ENCODE measurements around the gene NEDD9.
A peak's percentile ranks its signal among the peaks of the same experiment; 100 is the strongest.

The NEDD9 gene, protein sequence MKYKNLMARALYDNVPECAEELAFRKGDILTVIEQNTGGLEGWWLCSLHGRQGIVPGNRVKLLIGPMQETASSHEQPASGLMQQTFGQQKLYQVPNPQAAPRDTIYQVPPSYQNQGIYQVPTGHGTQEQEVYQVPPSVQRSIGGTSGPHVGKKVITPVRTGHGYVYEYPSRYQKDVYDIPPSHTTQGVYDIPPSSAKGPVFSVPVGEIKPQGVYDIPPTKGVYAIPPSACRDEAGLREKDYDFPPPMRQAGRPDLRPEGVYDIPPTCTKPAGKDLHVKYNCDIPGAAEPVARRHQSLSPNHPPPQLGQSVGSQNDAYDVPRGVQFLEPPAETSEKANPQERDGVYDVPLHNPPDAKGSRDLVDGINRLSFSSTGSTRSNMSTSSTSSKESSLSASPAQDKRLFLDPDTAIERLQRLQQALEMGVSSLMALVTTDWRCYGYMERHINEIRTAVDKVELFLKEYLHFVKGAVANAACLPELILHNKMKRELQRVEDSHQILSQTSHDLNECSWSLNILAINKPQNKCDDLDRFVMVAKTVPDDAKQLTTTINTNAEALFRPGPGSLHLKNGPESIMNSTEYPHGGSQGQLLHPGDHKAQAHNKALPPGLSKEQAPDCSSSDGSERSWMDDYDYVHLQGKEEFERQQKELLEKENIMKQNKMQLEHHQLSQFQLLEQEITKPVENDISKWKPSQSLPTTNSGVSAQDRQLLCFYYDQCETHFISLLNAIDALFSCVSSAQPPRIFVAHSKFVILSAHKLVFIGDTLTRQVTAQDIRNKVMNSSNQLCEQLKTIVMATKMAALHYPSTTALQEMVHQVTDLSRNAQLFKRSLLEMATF

DNA sequence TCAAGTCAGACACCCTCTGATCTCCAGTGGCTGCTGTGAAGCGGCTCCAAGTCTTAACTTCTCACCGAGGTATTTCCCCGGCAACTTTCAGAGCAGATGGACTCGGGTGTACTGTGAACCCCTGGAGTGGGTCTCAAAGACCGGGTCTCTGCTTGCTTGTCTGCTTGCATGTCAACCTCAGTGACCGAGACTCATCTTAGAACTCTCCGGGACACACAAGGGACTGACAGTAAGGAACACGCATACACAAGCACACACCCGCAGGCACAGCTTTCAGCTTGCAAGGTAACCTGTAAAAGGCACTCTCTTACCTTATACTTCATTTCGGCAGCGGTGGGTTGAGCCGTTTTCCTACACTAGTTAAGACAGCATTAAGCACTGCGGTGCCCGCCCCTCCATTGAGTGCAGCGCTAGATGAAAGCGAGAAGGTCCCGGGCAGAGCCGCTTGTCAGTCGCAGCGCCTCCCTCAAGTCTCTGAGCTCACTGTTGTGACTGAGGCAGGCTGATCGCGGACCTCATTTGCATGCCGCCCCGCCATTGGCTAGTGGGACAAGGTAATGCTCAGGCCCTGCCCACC, at the start of gene NEDD9:
Gene NEDD9 (minus strand): TSS at position 476 of the 577 bp plus-strand sequence. CDS start 153 bp downstream, at position 323.
- peak; percentile 93 for DNase-seq

DNA sequence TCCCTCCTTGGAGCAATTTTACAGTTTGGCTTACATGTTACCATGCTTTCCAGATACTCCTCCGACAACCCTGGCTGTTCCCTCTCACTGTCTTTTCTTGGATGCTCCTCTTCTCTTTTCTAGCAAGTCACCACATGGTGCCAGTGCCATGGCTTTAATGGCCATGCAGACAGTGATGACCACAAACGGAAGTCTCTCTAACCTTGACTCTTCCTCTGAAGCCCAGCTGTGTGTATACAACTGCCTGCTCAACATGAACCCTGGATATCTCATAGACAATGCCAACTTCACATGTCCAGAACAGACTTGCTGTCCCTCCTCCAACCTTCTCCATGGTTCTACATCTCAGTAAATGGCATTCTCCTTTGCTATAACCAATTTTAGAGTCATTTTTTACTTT, 49.8 kb upstream of the NEDD9 start:
- no peak for DNase-seq

DNA sequence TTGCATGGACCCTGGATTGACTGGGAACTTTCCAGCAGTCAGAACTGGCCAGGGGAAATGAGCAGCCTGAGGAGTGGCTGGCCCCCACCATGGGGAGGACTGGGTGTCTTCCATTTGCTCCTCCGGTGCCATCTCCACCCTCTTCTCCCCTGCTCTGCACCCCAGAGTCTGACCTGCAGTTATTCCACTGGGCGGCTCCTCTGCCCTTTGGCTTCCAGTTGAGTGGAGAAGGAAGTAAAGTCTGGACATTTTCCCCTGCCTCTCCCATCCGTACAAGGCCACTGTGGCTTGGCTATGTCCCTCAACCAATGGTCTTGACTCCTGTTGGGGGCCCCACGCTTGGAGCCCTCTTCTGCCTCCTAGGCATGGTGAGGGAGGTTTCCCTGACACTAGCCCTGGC, 47.9 kb upstream of the NEDD9 start:
- no peak for DNase-seq

DNA sequence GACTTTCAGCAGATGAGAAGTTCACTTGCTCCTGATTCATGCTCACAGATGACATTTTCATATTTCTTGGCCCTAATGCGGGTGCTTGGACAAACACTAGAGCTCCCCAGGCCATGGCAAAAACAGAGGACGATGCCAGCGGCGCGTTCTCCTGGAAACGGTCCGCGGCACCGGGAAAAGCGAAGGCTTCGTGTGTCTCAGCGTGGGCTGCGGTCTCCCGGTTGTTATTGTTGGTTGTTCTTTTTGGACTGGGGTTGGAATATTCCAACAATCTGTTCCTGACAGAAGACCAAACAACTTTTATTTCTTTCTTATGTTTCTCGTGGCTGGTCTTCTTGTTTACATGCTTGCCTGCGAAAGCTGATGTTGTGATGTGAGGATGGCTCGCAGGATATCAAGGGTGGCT, 46.8 kb upstream of the NEDD9 start:
- no peak for DNase-seq

DNA sequence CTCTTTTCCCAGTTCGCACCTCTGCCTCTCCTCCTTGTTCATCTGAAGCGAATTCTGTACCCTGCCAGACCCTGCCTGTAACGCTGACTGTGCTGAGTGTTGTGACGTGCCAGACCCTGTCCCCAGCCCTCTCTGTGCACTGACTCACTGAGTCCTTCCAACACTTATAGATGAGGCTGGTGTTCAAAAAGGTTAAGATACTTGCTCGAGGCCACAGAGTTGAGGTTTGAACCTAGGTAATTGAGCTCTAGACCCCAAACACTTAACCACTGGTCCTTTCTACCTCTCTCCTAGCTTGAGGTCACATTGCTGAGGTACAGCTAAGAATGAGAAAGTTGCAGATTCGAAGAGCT, 45.7 kb upstream of the NEDD9 start:
- DNase-seq, result no peak

DNA sequence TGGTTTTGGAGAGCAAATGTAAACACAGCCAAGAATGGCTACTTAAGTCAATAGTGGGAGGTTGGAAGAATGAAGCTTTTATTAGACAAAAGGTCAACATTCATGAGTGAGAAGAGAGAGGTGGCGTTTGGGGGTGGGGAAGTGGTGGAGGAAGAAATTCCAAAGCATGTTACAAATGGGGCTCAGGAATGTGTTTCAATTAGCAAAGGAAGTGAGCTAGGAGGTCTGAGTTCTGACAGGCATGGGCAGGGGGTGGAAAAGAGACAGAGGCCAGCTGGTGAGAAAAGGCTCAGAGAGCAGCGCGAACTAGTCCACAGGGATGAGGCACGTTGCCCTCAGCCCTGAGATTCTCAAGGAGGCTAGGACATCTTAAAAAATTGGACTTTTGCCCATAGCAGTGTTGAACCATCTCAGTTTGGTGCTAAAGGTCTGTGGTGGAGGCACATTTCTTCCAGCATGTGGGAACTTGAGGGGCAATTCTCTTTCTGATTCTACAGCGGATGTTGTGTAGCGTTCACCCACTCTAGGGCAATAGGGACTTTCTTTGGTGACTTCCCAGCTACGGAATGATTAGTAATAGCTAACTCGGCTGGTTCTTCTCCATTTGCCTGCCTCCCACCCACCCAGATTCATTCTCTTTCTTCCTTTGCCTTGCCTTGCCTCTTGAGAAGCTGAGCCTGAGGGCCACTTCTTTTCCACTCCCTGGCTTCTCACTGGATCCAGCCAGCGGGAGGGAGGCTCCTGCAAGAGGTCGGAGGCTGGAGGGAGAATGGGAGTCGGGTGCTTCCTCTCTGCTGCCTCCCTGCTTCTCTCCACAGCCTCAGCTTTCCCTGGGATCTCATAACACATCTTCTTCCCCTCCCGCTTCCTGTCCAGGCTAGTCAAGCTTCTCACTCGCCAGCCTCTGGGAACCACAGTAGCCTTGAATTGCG, 45.1 kb upstream of the NEDD9 start:
- peak; percentile 53 for DNase-seq

DNA sequence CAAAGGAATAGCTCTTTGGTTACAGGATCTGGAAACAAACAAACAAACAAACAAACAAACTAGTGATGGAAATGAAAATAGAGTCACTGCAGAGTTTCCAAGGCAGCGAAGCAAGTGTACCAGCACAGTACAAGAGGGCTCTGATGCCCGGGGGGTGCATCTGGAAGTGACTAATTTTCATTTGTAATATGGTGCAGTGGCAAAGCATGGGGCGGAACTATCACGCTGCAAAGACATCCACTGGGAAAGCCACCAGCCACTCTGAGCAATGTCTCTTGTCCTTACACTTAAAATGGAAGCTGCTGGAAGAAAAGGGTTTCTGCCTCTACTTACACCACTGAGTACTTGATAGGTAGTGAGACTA, 44.4 kb upstream of the NEDD9 start:
- no peak for DNase-seq

DNA sequence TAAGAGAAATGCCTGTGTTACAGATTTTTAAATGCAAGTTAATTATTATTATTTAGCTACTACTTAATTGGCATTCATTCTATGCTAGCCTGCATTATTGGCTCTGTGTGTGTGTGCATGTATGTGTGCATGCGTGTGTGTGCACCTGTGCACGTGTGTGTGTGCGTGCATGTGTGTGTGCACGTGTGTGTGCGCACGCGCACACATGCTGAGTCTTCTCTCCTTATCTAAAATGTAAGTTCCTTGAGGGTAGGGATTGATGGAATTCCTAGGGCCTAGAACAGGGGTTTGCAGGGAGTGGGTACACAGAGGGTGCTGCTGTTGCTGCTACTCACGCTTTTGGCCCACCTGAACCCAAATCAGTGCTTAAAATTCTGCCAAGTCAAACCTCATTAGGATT, 43.8 kb upstream of the NEDD9 start:
- DNase-seq, result no peak

DNA sequence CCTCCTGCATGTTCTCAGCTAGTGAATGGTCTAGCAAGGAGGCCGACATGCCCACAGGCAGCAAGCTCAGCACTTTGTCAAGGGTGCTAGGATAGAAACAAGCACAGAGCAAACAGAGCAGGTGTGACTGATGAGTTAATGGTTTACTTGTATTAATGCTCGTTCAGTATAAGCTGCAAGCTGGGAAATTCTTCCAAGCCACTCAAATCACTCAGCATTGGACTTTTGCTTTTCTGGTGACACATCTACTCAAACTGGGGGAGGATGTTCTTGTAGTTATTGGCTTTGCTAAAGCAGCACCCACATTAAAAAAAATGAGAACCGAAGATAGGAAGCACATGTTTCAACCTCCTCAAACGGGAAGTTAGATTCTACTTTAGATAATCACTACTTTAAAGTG, 43.1 kb upstream of the NEDD9 start:
- DNase-seq, result no peak

DNA sequence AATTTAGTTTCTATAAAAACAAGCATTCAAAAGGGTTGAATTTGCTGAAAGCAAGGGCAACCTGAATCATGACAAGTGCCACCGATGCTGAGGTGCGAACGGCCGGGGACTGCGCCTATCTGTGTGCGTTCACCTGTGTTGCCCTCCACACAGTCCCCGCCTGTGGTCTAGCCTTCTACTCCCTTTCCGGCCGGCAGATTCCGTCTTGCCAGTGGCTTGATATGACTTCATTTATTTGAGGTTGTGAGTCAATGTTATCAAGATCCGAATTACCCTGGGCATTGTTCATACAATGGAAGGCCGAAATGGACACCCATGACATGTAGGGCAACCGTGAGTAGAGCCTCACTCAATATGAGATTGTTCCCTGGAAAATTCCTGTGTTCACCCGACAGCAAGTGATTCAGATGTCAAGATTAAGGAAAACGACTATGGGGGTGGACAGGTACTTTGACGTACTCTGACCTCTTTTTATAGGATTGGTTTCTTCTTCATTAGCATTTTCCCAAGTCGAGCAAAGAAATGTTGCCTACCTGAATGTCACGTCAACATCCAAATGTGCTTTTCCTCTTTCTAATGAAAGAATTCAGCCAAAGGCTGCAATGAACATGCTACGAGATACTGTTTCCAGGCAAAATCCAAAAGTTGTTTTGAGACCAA, 41.1 kb upstream of the NEDD9 start:
- DNase-seq, result no peak

DNA sequence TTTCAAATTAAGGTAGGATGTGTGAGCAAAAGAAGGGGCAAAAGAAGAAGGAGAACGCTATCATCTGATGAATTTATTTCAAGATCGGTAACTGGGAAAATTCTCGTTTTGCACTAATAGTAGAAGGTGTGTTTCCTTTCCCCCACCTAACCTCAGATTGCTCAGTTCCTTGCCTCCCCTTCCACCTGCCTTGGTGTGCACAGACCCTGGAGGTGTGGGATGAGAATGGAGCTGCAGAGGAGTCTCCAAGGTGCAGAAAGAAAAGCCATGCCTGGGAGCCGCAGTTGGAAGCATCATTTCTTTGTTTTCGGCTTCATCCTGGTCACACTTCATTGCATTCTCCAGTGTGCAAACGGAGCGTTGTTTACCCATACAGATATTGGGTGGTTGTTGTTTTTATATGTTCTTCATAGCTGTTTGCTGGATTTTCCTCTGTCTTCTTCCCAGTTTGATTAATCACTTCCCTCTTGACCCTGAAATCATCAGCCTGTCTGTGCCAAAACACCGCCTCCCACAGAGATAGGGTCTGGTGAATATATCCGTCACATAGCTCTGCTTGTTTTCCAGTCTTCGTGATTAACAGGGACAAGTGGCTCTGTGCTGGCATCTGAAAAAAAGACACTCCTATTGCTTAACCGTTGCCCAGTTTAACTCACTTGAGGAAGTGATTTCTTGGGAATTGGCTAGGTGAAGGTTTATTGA, 40.2 kb upstream of the NEDD9 start:
- no peak for DNase-seq

DNA sequence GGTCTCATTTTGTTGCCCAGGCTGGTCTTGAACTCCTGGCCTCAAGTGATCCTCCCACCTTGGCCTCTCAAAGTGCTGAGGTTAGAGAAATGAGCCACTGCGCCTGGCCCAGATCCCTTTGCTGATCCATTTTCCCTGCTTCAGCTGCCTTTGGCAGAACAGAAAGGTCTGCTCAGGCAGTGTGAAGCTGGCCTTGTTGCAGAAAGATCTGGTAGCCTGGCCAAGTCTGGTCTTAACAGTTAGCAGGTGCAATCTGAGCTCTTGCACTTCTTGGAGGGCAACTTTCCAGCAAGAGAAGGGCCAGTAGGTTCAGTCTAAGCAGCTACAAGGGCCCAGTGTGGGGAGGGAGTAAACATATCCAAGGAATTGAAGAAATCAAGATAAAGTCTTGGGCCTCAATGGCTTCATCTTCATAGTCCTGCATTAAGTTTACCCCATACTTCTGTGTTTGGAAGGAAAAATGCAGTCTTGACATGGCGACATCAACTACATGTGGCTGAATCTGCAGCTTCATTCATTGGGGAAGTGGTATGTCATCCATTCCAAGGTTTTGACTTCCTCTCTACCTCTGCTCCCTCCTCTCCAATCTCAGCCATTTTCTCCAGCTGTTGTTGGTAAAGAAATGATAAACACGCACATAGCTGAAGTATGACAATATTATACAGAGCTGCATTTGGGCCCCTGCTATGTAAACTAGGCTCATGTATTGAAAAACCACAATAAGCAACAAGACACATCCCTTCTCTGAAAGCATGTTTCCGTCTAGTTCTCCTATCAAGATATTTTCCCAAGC, 39.0 kb upstream of the NEDD9 start:
- DNase-seq, result no peak

DNA sequence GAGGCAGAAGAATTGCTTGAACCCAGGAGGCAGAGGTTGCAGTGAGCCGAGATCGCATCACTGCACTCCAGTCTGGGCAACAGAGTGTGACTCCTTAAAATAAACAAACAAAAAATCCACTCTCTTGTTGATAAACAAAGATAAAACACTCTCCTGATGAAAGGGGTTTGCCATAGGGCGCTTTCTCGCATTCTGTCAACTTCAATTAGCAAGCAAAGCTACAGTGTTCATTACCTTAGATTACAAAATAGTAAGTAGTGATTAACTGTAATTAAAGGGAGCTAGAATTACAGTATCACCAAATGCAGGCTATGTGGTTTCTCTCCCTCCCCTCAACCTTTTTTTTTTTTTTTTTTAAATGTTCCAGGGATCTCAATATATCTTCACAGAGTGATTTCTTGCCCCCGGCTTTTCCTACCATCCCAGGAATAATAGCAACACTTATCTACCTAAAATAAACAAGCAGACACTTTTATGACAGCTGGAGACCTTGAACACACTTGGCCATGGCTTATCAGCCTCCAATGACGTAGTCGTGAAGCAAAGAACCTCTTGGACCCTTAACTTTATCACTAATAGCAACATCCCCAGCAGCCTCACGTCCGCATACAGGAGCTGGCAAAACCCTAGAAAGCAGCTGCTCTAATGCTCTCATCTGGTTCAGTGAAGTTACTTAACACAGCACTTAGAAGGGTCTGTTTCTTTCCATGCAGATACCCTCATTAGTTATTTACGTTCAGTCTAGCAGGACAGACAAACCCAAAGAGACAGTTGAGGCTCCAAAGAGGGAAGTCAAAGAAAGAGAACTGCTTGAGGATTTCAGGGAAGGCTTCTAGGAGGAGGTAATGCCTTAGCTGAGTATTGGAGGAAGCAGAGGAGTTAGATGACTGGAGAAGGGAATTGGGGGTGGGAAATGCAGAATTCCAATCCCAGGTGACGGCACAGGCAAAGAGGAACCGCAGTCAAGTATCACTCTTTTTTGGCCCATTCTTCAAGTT, 37.9 kb upstream of the NEDD9 start:
- DNase-seq, result peak; percentile 44

DNA sequence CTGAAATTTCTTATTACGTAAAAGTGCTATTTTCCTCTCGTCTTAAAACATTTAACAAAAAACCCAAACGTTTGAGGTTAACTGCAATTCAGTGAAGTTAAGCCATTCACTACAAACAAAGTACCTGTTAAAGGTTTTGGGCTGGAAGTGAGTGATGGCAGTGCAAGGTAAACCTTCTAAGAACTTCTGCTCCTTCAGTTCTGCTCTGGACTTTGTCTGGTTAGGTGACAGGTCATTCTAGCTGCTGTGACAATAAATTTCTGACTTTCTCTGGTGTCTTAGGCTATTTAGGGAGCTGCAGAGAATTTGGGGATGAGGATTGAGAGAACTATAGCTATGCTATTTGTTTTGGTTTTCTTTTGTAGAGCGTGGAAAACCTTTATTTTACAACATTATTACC, 36.5 kb upstream of the NEDD9 start:
- no peak for DNase-seq

DNA sequence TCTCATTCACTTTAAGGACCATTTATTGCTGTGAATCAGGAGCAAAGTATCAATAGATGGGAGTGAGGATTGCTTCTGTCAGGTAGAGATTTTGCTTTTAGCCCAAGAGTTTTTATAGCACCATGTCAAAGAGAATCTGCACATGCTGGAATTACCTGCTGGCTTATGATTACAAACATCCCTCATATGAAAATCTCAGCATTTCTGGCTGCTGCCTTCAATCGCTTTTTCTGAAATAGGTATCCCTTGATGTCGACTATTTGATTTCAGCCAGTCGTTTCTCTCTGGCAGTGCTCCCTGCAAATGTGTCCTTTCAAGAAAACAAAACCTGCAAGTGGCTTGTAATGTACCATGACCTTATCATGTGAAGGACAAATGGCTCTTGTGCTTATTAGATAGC, 34.5 kb upstream of the NEDD9 start:
- no peak for DNase-seq

DNA sequence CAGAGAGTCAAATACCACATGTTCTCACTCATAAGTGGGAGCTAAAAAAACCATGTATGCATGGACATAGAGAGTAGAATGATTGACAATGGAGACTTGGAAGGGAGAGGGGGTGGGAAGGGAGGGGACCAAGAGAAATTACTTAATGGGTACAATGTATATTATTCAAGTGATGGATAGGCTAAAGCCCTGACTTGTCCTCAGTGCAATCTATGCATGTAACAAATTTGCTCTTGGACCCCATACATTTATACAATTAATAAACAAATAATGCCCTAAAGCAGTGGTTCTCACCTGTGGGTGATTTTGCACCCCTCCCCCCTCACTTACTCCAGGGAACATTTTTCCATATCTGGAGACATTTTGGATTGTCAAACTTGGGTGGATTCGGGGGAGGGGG, 33.5 kb upstream of the NEDD9 start:
- DNase-seq, result no peak

DNA sequence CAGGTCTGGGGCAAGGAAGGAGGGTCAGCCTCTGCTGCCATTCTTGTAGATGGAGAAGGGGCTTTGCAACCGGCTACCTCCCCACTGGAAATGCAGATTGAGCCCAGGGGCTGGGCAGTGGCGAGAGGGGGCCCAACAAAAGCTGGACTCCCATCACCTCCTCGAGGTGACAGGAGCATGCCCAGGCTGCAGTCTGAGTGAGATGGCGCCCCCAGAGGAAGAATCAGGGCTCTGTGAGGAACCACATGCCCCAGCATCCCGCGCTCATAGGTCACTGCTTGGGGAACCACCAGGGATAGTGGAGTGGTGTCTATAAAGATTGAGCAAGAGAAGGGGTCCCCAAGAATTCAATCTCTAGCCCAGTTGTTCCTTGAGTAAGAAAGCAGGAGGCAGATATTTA, 31.6 kb upstream of the NEDD9 start:
- DNase-seq, result no peak

DNA sequence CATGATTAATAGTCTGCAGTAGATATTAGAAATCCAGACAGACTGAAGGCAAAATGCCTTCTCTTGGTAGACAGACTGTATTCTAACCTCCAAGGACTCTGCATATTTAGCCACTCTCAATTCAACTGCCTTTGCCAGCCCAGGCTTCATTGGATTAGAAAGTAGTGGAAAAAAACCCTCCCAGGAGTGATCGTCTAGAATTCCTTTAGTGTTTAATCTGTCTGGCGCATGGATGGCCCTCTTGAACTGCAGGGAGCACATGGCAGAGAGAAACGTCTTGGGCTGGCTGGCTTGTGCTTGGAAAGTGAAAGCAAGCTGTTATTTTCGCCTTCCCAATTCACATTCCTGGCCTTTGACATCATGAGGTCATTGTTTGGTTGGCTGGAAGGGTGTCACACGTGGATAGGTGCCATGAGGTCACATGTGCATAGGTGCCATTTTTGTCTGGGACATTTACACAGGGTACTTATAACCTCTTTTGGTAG, 30.9 kb upstream of the NEDD9 start:
- DNase-seq, result no peak

DNA sequence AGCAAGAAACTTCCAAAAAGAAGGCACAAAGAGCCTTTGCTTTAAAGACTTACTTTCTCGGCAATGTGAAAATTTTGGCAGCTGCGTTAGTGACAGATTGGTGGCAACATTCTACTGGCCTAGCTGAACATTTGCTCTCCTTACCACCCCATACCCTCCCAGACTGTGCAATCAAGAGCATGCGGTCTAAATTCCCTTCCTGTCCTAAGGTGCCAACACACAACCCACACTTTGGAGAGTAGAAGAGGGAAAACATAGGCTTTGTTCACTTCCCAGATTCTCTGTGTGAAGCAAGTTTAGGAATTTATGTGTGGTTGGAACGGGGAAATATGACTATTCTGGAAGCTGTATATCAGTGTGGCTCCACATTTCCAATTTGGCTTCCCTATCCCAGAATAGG, 29.8 kb upstream of the NEDD9 start:
- DNase-seq, result no peak

All from retina (tissue), 1 donor.